Measurements from ENCODE around the gene HSPB9.

- TF ChIP-seq POLR2A (IDR thresholded peaks at IDR 0.05; ENCODE audit: control extremely low read depth in 1 of 2, low read depth in 2 of 2, low read length in 2 of 2) = no peak
- no peak for TF ChIP-seq EZH2 (IDR thresholded peaks at IDR 0.05; ENCODE audit: low read depth, low read length, severe bottlenecking)
- TF ChIP-seq BRCA1 (IDR thresholded peaks at IDR 0.05; ENCODE audit: low read depth, low read length) = no peak
- TF ChIP-seq MAFK (IDR thresholded peaks at IDR 0.05; ENCODE audit: low read depth, low read length) = no peak
- TF ChIP-seq CTCF (IDR thresholded peaks at IDR 0.05; ENCODE audit: control extremely low read depth in 1 of 3, insufficient read depth in 1 of 3, low read depth in 1 of 3, low read length in 3 of 3) = no peak
- TF ChIP-seq RBBP5 (IDR thresholded peaks at IDR 0.05; ENCODE audit: borderline replicate concordance, low read depth, low read length) = no peak
- no peak for TF ChIP-seq TAF7 (optimal IDR thresholded peaks at IDR 0.05; ENCODE audit: borderline replicate concordance, low read depth, low read length)
- TF ChIP-seq TAF1 (IDR thresholded peaks at IDR 0.05; ENCODE audit: low read depth, low read length) = no peak
- TF ChIP-seq BCL11A (IDR thresholded peaks at IDR 0.05; ENCODE audit: low read depth in 2 of 2, low read length in 2 of 2) = no peak
- TF ChIP-seq POLR2AphosphoS5 (IDR thresholded peaks at IDR 0.05; ENCODE audit: low read depth, low read length) = no peak
- TF ChIP-seq RAD21 (IDR thresholded peaks at IDR 0.05 in 1 of 2, conservative IDR thresholded peaks at IDR 0.05 in 1 of 2; ENCODE audit: low read depth in 2 of 2, low read length in 2 of 2) = no peak
Measured at GRCh38 chr17:42094375-42095069, 28.1 kb upstream of the HSPB9 start.

Measured in H1 (cell line).